Measurements from ENCODE around the gene EPX.

EPX gene

DNA sequence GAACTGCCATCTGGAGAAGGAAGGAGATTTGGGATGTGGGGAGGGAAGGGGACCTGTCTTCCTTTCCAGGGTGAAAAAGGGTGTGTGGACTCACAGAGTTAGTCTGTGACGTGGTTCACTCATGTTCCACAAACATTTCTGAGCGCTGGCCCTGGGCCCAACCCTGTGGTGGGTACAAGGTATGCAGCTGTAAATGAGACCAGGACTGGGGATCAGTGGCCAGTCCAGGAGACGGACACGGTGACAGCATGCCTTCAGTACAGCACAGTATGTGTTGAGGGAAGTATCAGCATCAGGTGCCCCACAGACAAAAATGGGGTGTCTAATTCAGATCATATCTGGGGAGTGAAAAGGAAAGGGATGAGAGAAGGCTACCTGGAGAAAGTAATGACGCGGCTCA lies 5.5 kb upstream of the EPX start:
- DNase-seq, result no peak

DNA sequence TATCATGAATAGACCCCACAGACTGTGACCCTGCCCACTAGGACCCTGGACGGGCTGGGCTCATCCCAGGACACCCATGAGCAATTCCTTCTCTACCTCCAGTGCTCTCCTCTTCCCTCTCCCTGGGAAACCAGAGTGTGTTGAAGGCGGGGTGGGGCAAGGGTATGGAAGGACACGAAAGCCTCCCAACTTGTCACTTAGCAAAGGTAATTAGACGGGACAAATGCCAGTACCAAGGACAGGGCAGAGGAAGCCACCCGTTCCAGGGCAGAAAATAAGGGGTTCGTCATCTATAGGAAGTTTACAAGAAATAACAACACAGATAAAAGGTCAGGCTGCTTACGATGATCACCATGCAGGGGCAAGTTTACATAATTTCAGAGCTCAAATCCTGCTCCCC lies 4.9 kb upstream of the EPX start:
- no peak for DNase-seq

- no peak for DNase-seq
These were observed 2.9 kb upstream of the EPX start for GRCh38 chr17:58189436-58190146.

DNA sequence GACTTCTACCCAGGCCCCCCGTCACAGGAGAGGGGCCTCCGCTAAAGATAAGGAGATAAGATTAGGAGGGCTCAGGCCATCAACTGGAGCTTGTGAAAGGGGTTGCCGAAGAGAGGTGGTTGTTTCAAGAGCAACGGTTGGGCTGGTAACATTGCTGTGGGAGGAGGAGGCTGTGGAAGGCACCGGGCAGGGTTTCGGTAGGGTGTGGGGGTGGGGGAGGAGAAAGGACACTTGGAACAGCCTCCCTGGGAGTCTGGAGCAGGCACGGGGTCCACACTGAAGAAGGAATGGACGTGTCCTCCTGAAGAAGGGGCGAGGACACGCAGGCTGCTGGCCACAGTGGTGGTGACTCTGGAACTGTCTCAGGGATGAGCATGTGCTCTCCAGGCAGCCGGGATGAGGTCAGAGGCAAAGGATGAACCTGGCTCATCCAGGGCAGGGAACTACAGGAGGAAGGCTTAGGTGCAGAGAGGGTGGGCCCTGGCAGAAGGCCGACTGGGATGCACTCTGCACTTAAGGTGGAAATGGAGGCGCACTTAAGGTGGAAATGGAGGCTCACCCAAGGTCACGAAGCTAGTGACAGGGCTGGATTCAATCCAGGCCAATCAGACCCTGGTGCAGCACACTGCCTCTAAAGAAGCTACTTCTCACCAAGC lies 1.2 kb upstream of the EPX start:
- DNase-seq, result no peak

DNA sequence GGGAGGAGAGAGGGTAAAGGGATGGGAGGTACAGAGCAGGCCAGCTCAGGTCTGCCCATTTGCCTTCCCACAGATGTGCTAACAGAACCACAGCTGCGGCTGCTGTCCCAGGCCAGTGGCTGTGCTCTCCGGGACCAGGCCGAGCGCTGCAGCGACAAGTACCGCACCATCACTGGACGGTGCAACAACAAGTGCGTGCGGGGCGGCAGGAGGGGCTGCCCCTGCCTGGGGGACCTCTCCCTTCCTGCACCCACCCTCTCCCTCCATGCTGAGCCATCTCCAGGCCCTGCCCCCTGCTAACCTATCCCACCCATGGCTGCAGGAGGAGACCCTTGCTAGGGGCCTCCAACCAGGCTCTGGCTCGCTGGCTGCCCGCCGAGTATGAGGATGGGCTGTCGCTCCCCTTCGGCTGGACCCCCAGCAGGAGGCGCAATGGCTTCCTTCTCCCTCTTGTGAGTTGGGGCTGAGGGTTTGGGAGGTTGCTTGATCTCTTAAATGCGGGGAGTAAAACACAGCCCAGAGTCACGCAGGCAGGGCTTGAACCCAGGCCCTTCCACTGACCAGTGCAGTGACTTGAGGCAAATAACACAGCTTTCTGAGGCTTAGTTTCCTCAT lies 1.2 kb downstream of the EPX start:
- no peak for DNase-seq

DNA sequence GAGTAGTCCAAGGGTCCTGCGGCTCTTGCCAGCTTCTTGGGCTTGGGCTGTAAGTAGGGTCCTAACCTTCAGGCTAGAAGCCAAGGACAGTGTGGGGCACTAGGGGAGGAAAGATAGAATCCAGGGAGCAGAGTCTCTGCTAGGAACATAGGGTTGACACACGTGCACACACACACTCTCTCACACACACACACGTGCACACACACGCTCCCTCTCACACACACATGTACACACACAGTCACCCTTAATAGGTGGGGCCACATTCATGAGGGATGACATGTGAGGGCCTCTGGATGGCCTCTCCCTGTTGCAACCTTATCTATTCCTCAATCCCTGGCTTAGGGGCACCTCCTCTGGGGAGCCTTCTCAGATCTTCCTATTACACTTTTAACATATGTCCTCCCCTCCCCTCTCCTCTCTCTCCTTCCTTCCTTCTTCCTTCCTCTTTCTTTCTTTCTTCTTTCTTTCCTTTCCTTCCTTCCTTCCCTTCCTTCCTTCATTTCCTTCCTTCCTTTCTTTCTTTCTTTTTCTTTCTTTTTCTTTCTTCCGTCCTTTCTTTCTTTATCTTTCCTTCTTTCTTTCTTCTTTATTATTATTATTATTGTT lies 3.1 kb downstream of the EPX start:
- DNase-seq, result no peak

DNA sequence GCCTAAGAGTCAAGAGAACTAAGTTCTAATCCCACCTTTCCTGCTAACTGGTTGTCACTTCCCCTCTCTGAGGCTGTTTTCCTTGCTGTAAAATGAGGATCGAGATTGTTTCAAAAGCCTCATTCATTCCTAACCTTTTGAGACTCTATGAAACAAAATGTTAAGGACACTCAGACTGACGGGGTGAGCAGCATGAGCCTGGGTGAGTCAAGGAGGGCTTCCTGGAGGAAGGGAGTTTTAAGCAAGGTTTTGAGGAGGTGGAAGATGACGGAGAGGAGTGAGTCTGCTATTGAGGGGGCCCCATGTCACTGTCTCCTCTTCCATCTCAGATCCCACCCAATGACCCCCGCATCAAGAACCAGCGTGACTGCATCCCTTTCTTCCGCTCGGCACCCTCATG lies 4.1 kb downstream of the EPX start:
- no peak for DNase-seq

- peak; percentile 41 for DNase-seq
These were observed 7.6 kb downstream of the EPX start for GRCh38 chr17:58200024-58200633.

DNA sequence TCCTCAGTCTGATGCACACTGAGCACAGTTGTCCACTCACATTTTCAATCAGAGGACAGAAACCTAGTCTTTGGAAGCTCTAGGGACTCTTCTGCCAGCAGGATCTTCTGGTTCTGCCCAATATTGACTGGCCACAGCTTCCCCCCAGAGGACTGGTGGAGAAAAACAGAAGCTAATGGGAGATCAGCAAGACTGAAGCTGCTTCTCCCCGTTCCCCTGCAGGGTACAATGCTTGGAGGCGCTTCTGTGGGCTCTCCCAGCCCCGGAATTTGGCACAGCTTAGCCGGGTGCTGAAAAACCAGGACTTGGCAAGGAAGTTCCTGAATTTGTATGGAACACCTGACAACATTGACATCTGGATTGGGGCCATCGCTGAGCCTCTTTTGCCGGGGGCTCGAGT lies 10.3 kb downstream of the EPX start:
- DNase-seq, result no peak

GRCh38 chr17:58204796-58205195 lies 12.3 kb downstream of the EPX start:
- no peak for DNase-seq

DNA sequence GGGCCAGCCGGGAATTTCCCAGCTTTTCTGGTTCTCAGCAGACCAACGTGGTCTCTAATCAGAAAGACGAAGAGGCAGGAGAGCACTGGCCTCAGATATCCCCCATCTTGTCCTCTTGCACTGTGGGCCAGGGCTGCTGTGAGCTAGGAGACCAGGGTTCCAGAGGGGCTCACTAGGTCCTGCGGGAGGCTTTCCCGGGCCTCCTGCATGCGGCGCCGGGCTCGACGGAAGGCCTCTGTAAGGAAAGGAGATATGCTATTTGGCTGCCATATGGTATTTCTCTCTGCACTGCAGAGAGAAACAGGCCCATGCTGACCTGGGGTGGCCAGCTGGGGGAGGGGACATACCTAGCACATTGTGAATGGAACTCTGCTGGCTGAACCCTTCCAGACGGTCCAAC lies 13.4 kb downstream of the EPX start:
- DNase-seq, result no peak

DNA sequence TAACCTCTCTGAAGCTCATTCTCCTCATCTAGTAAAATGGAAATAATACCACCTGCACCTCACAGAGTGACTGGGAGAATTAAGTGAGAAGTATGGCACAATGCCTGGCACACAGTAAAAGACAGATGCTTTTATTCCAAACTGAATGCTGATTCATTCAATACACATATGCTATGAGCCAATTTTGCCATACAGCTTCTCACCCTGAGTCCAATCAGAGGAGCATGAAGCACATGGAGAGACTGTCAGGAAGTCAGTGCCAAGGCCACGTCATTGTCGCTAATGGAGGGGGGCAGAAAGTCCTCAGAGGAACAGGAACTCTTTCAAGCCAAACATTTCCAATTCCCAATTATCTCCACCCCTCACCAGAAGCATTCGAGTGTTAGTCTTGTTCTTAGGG lies 14.9 kb downstream of the EPX start:
- DNase-seq, result no peak

DNA sequence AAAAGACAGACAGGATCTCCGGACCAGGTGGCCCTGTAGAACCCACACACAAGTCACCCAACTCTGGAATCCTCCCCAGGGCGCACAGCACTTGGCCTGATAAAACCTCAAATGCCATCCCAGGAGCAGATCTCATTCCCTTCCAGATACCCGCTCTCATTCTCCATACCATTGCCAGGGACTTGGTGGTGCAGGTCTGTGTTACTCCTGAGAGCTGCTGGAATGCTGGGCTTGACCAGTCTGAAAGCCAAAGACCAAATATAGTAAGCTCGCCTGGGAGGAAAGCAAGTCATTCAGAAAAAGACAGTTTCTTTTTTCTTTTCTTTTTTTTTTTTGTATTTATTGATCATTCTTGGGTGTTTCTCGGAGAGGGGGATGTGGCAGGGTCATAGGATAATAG lies 15.8 kb downstream of the EPX start:
- no peak for DNase-seq

GRCh38 chr17:58210922-58211321 lies 18.4 kb downstream of the EPX start:
- DNase-seq, result no peak

DNA sequence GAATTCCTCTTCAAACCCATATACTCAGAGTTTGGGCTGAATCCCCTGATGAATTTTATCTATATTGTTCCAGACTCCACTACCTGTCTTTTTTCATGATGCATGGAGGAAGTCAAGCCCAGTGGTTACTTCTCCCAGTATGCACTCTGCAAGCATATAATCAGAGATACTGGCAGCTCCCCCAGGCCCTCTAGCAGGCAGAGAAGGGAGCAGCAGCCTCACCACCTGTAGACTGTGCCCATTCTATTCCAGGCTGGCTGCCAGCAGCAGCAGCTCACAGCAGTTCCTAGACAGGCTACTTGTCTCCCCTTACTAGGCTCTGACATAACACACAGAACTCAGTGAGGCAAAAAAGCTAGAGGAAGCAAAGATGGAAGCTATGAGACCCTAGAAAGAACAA lies 23.2 kb downstream of the EPX start:
- DNase-seq, result no peak

DNA sequence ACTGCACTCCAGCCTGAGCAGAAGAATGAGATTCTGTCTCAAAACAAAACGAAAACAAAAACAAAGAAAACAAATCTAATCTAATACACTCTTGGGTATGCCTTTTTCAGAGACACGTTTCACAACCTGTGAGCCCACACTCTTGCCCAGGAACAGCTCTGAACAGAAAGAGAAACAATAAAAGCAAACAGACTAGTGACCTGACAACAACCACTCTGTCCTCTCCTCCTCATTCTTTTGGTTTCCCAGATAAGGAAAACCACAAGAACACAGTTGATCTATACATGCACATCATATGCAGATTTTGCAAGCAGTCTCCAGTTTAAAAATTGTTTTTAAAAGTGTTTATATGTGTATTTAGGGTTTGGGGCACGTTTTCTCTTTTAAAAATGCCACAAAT lies 25.2 kb downstream of the EPX start:
- no peak for DNase-seq

- peak; percentile 83 for DNase-seq
These were observed 26.7 kb downstream of the EPX start, which contains the start of gene MKS1 for GRCh38 chr17:58219007-58219788. TSS of gene MKS1 (minus strand) at chr17:58219255. CDS start at chr17:58219230, 25 bp downstream.

DNA sequence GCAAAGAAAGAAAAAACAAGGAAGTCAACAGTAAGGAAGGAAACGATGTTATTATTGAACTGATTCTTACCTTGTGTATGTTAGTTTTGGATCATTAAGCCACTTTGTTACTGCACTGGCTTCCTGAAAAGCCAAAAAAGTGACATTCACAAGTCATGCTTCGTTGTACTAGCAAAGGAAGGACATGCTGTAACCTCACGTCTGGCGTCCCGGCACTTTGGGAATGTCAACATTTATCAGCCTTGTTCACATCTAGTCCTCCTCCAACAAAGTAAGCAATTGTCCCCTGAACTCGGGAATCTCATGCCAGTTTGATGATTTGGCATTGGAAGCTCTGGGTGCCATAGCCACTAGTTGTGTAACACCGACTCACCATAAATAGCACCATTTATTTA lies 27.3 kb downstream of the EPX start:
- DNase-seq, result no peak

GRCh38 chr17:58224315-58224714 lies 31.8 kb downstream of the EPX start:
- DNase-seq, result no peak

DNA sequence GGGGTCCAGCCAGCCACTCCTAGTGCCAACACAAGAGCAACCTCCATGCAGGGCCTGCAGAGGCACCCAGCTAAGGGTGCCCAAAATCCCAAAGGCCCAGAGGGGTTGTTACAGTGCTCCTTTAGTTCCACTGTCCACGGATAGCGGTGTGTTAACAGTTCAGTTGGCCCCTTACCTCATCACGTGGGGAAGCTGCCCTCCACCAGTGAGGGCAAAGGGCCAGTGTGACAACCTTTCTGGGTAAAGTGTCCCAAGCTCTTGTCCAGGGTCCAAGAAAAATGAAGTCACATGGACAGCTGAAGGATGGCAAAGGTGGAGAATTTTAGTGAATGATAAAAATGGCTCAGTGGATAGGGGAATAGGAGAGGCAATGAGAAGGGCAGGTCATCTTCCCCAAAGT lies 35.2 kb downstream of the EPX start:
- DNase-seq, result no peak

DNA sequence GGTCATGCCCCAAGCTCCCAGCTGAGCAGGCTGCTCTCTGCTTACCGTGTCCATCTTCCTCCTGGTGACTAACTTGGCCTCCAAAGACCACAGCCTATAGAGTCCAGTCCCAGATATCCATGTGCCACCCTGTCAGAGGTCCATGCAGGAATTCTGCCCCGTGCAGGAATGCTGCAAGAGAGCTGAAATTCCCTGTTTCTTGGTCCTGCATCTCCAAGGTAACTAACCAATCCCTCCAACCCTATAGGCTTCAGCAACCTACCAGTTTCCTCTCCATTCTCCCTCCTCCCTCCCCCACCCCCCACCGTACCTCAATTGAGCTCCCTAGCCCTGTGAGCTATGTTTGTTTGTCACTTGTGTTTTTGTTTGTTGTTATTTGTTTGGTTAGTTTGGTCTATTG lies 36.2 kb downstream of the EPX start:
- no peak for DNase-seq

DNA sequence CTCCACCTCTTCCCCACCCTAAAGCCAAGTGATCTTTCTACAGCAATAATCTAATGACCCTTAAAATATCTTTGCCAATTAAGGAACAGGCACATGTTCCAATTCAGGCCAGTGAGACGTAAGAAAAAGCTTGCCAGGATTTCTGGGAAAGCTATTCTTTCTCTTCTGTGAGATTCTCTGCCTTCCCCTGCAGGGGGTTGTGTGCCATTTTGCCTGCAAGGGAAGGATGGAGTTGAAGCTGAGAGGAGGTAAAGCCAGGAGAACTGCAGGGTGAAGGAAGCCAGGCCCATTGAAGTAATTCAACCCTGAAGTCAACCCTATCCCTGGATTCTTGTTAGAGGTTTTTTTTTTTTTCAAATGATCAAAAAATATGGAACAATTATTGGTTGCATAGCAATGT lies 36.9 kb downstream of the EPX start:
- DNase-seq, result no peak

DNA sequence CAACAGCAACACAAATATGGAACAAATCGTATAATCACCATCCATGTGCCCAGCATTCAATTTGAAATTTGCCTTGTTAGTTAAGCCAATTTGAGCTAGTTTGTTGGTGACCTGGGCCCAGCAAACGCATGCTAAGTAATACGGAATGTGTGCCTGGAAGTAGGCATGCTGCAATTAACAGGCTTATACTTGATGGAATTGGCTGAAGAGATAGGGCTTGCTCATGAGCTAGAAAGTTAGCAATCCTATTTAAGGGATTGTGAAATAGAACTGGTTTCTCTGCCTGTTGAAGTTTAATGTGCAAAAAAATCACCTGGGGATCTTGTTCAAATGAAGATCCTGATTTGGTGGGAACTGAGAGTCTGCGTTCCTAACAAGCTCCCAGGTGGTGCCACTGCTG lies 37.4 kb downstream of the EPX start:
- no peak for DNase-seq
